CD4-positive, alpha-beta T cell treated with Interleukin-12 subunit alpha and Interleukin-12 subunit beta, for 1 hour (primary cell): ENCODE measurements around the gene GPR142.

ENCODE experiments used
- DNase-seq: peaks from one replicate; pipeline ENCODE4 v3.0.0-alpha.2; 2020

The GPR142 gene

GRCh38 chr17:74345433-74346241 lies 21.7 kb upstream of the GPR142 start:
- no peak for DNase-seq

- no peak for DNase-seq
Observed at GRCh38 chr17:74347646-74348045, 19.7 kb upstream of the GPR142 start.

GRCh38 chr17:74349120-74349519 lies 18.2 kb upstream of the GPR142 start:
- DNase-seq = no peak

- DNase-seq = no peak
Observed at GRCh38 chr17:74350486-74350885, 16.8 kb upstream of the GPR142 start.

- DNase-seq = no peak
Observed at GRCh38 chr17:74351552-74352210, 15.6 kb upstream of the GPR142 start.

- DNase-seq = no peak
Observed at GRCh38 chr17:74353446-74354060, 13.8 kb upstream of the GPR142 start.

- peak; percentile 59 for DNase-seq
Observed at GRCh38 chr17:74354123-74354522, 13.2 kb upstream of the GPR142 start.

DNA sequence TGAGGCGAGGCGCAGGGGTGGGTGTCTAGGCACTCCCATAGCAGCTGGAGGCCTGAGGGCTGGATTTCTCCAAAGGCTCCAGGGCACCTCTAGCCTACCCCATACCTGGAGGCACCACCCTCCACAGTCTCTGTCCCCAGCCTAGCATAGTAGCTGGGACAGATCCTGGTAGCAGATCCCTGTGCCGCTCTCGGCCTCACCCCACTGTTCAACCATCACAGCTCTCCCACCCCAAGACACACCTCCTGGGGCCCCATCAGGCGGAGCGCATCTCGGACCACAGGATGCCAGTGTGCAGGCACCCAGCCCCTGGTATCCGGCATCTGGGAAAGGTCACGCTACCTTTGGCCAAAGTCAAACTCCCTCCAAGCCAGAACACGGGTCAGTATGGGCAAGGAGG lies 12.7 kb upstream of the GPR142 start:
- DNase-seq = no peak

DNA sequence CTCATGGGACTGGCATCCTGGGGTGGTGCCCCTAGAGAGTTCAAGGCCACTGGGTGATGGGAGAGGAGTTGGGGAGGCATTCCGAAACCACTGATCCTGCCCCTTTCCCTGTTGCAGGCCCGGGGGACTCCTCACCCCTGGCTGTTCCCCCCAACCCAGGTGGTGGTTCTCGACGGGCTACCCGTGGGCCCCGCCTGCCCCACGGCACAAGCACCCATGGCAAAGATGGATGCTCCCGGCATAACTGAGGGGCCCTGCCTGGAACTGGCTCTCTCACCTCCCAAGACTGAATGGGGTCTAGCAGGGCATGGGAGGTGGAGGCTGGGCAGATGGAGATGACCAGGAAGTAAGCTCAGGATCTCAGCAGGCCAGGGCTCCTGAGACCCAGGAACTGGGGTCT lies 12.2 kb upstream of the GPR142 start:
- DNase-seq = no peak

DNA sequence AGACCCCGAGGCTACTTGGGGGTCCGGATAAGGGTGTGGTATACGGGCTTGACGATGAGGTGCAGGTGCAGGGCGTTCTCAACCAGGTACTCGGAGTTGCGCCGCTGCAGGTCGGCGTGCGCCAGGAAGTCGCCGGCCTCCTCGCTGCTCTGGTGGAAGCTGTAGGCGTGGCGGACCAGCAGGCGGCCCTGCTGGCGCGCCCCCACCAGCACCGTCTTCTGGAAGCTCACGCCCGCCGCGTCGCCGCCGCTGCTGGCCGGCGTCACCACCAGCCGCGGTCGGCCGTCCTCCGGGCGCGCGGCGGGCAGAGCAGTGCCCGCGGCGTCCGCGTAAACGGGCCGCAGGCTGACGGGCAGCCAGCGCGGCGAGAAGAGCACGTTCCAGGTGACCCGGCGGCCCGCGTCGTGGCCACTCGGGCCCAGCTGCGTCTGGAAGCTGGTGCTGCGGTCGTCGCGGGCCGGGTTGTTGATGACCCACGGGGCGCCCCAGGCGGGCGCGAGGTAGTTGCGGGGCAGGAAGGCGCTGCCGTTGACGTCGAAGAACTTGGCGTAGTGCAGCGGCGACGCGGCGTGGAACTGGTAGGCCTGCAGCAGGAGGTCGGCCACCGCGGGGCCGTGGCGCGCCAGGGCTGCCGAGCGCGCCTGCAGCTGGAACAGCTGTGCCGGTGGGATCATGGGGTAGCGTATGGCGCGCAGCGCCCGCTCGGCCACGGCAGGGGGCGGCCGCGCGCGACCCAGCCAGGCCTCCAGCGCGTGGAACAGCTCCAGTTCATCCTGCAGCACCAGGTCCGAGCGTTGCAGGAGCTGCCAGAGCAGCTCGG lies 10.4 kb upstream of the GPR142 start:
- peak; percentile 13 for DNase-seq

DNA sequence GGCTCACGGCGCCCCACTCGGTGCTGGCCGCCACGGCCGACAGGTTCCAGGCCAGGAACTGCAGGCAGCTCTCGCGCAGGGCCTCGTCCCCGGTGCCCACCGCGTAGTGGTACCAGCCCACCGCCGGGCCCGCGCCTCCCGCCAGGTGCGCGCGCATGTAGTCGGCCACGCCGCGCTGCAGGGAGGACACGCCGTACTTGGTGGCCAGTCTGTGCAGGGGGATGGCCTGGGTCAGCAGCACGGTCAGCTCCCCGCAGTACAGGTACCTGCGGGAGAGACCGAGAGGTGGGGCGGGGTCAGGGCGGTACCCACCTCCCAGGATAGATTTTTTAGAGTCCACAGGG lies 9.9 kb upstream of the GPR142 start:
- DNase-seq = no peak

GRCh38 chr17:74358697-74359096 lies 8.6 kb upstream of the GPR142 start:
- no peak for DNase-seq

DNA sequence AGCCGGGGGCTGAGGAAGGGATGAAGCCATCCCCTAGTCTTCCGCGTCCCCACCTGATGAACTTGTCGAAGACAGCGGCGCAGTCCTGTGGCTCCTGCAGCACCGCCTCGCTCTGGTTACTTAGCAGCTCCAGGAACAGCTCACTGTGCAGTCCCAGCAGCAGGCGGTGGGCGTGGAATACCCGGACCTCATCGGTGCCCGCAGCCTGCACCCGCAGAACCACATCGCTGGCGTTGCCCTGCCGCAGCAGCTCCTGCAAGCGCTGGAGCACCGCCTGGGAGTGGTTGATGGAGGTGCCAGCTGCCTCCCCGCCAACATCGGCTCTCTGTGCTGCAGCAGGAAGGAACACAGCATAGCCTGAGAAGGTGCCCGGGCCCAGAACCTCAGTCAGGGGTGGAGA lies 7.4 kb upstream of the GPR142 start:
- DNase-seq = no peak

- no peak for DNase-seq
Observed at GRCh38 chr17:74360899-74361229, 6.4 kb upstream of the GPR142 start.

DNA sequence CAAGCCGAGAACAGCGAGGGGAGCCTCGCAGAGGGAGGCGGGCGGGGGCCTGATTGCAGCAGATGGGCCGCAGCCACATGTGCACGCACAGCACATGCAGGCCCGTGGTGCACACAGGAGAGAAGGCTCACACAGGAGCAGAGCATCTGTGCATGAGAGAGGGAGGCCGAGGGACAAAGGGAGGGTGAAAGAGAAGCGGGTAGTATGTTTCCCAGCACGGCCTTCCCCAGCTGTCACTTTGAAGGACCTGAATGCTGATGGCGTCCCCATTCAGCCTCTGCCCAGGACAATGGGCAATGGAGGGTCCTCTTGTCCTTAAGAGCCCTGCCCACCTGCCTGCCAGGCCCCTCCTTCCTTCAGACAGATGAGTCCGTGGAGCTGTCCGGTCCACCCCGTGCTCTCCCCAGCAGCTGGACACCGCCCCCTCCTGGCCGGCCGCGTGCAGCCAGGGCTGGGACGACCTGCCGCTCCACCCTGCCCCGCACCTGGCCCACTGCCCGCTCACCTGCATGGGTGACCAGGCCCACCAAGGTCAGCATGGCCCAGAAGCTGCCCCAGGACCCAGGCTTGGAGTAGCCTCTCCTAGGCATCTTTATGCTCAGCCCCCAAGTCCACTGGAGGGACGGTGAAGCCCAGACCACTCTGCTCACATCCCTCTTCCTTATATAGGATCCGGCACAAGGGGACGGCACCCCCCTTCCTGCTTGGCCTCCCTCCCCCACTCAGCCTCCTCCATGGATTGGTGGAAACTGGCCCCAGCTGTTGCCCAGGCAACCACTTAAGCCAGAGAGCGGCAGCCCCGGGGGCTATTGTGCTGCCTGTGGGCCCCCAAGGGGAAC lies 5.9 kb upstream of the GPR142 start, which contains the start of gene BTBD17:
Gene BTBD17 (minus strand): TSS at position 639 of the 839 bp plus-strand sequence. CDS start 49 bp downstream, at position 590.
- DNase-seq = peak; percentile 43

DNA sequence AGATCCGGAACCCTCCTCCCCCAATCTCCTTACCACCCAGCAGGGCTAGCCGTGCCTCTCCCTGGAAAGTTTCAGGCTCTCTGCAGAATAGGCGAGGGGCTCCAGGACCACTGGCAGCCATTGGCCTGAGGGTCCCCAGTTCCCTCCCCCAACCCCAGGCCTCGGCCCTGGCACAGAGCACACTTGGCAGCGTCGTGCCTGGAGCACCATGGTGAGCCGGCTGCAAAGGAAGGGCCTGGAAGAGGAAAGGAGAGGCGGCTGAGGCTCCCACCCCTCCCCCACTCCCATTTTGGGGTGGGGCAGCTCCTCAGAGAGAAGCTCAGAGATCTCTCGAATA lies 5.3 kb upstream of the GPR142 start:
- DNase-seq = no peak

DNA sequence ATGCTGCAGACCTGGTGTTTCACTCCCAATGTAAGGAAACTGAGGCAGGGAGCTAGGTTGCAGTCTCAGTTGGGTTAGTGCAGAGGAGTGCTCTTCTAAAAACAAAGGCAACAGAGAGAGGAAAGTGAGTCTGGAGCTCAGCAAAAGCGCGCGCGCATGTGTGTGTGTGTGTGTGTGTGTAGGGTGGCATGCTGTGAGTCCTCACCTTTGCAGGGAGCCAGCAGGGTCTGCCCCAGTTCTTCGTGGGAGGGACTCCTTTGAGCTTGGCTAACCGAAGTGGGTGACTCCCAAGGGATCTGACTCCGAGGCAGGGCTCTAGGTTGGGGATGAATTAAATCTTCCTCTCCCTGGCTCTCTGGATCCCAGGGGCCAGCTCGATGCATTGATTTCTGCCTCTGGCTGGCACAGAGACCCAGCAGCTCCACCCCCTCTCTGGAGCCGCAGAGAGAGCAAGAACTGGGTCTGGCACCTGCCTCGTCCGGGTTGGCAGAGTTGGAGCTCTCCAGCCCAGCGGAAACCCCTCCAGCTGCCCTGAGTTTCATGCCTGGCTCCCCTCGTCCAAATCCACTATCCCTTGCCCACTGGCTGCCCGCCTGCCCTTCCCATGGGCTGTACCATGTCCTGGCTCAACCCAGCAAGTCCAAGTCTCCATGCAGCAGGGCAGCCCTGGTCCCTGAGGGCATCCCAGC lies 4.4 kb upstream of the GPR142 start:
- DNase-seq = no peak

GRCh38 chr17:74368341-74369081 lies 1.2 kb downstream of the GPR142 start:
- DNase-seq = peak; percentile 76

- DNase-seq = peak; percentile 59
Observed at GRCh38 chr17:74369221-74369620, 1.9 kb downstream of the GPR142 start.

DNA sequence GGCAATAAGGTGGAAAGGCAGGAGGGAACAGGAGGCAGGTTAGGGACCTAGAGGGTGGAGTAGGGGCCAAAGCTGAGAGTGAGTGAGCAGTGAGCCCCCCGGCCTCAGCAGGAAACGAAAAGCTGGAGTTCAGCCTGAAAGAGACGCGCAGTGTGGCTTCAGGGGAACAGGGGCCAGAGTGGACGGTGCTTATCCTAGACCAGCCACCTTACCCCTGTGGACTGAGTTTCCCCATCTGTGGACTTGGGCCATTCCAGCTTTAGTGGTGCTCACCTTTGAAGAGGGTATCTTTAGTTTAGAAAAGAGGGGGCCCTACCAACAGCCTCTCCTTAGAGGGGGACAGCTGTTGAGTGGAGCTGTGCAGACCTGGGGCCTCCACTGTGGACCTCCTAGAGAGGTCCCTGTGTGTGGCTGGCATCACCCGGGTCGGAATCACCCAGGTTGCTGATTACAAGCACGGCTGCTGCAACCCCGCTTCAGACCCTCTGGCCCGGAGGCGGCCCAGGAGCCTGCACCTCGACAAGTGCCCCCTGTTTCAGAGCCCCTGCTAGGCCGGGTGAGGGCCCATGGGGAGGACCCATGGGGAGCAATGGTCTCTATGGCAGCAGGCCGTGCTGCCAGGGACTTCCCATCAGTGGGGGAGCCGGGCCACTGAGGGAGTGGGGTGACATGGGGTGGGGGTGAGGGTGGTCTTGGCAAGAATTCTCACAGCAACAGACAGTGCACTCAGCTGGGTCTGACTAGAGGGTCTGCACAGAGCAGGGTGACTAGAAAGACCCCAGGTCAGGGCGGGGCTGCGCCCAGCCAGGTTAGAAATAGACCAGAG lies 2.6 kb downstream of the GPR142 start:
- DNase-seq = no peak
